GM18502 (cell line): ENCODE measurements around the gene ZNRD2.

ENCODE experiments used
- ATAC-seq: cut with Tn5 transposase; IDR thresholded peaks from one replicate; pipeline ENCODE4 v1.9.1; 2021; ENCODE audit warnings: mild to moderate bottlenecking; ENCODE audit not compliant: unreplicated experiment, poor library complexity

ZNRD2 gene

DNA sequence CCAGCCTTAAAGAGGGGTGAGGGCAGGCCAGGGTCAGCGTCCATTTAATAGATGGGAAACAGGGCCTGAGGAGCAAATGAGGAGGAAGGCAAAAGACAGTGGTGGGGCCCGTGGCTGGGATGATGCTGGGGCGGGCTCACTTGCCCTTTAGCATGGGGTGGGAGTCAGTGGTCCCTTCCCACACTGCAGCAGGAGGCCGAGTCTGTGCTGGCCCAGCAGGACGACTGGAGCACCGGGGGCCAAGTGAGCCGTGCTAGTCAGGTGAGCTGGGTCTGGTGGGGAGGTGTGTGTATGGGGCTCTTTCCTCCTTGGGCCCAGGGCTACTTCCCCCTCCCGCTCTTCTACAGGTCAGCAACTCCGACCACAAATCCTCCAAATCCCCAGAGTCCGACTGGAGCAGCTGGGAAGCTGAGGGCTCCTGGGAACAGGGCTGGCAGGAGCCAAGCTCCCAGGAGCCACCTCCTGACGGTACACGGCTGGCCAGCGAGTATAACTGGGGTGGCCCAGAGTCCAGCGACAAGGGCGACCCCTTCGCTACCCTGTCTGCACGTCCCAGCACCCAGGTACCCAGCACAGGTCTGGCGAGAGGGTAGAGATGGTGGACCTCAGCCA, 32.6 kb upstream of the ZNRD2 start:
- no peak for ATAC-seq

DNA sequence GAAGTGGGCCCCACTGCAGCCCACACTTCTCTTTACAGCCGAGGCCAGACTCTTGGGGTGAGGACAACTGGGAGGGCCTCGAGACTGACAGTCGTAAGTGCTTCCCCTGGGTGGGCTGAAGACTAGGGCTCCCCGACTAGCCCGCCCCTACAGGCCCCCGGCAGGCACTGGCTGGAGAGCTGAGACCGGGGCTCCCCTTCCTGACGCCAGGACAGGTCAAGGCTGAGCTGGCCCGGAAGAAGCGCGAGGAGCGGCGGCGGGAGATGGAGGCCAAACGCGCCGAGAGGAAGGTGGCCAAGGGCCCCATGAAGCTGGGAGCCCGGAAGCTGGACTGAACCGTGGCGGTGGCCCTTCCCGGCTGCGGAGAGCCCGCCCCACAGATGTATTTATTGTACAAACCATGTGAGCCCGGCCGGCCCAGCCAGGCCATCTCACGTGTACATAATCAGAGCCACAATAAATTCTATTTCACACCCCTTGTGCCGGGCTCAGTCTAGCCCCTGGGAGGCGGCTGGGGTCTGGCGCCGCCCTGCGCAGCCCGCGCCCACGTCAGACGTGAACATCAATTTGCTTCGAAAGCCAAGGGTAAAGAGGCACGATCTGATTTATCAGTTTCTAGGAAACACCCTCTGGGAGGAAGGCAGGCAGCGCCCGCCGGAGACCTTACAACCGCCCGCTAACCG, 31.9 kb upstream of the ZNRD2 start:
- no peak for ATAC-seq

DNA sequence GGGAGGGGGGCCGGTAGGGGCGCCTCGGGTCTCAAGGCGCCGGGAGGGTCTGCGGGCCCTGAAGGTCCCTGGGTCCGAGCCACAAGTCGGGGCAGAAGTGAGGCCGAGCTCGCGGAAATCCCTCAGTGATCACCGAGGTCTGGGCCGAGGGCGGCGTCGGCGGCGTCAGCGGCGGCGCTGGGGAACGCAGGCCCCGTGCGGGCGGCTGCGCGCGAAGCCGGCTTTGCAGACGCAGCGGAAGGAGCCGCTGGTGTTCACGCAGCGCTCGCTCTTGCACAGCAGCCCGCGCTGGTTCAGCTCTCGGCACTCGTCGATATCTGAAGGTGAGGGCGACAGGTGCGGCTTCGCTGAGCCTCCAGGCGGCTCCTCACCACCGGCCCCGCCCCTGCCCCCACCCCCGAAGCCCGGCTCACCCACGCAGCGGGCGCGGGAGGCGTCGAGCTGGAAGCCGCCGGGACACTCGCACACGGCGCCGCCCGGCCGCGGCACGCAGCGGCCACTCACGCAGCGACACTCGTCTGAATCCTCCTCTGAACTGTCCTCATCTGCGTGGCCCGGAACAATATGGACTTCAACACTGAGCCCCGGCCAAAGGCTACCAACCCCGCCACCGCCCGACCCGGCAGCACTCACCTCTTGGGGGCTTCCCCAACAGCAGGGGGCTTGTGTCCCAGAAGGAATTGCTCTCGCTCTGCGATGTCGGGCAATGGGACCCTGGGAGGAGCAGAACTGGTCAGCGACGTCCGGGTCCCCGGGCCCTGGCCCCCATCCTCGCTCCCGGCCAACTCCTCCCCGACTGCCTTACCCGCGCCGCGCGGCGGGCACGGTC, 31.1 kb upstream of the ZNRD2 start:
- ATAC-seq = no peak

DNA sequence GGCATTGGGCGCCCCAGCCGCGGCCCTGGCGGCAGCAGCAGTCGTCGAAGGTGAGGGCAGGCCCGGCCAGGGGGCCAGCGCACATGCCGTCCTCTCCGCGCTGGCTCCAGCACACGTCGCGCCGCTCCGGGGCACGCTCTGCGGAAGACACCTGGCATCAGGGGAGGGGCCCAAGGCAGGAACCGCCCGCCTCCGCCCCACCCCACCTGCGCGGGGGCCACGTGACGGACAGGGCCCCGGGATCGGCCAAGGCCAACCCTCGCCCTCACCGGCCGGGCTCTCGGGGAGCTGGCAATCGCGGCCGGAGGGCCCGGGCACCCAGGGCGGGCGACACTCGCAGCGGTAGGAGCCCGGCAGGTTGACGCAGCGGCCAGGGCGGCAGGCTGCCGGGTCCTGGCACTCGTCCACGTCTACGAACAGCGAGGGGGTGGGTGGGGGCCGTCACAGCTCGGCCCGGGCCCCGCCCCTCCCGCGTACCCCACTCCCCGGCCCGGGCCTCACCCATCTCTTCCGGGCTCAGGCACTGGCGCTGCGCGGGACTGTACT, 30.5 kb upstream of the ZNRD2 start:
- peak; percentile 47 for ATAC-seq

DNA sequence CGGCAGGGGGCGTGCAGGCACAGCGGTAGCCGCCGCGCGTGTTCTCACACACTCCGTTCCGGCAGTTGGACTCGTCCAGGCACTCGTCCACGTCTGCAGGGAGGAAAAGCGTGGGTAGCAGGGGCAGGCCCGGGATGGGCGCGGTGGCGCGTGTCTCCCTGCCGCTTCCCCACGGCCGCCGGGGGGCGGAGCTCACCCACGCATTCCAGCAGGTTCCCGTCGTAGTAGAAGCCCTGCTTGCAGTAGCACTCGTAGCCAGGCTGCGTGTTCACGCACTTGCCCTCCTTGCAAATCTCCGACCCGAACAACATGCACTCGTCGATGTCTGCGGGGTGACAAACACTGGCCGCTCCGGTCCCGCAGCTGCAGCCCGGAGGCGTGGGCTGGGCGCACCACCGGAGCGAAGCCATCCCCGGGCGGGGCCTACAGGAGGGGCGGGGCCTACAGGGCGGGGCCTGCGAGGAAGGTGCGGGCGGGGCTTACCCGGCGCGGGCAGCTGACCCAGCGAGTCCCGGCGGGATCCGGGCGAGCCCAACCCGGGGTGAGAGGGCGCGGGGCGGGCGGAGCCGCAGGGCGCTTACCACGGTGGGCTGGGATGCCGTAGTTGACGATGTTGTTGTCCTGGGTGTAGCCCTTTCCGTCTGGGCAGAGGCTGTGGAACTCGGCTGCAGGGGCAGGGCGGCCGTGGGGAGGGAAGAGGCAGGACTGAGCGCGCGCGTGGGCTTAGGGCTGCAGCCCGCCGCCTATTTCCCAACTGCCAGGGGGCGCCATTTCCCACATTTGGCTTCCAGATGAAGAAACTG, 29.8 kb upstream of the ZNRD2 start:
- ATAC-seq = peak; percentile 74

DNA sequence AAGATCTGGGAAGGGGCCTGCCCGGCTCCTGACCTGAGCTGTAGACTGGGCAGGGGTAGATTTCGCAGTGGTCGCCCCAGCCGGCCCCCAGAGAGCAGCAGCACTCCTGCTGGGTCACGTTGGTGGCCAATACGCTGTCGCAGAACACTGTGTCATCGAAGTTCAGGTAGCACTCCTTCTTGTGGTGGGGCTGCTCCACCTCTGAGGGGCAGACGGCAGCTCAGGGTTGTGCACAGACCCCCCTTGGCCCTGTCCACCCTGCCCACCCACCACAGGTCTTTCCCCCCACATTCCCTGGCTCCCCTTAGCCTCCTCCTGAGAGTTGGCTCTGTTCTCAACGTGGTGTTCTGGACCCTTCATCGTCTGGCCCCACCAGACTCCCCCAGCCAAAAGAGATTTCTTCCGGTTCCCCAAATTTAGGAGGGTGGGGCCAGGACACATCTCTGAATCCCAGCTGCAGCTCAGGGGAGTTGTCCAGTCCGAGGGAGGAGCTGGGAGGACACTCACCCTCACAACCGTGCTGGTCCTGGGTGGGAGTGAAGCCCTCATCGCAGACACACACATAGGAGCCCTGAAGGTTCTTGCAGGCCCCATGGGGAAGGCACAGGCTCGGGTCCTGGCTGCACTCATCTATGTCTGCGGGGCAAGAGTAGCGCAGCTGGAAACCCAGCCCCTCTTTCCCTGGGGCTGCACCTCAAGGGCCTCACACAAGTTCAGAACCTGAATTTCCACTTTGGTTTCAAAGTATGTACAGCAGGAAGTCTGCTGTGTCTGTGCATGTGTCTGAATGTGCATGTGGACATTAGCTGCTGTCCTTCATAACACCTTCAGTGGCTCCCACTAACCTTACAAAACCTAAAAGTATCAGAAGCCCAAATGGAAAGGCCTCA, 28.9 kb upstream of the ZNRD2 start:
- ATAC-seq = no peak

DNA sequence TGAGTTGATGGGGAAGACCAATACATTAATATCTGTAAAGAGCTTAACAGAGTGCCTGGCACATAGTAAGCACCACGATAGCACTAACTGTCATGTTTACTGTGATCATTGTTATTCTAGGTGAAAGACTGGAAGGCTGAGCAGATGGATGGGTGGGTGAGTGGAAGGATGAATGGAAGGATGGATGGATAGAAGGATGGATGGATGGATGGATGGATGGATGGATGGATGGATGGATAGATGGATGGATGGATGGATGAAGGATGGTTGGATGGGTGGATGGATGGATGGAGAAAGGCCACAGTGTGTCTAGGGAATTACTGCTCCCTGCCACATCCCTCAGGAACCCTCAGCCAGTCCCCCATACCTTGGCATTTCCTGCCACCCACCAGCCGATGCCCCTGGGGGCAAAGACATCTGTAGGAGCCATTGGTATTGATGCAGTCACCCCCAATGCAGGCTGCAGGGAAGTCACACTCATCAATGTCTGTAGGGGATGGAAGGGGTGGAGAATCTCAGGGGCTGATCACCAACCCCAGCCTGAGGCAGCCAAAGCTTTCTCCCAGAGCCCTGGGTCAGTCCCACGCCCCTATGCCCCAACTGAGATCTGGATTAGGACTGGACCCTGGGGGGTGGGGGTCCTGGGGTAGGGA, 27.4 kb upstream of the ZNRD2 start:
- ATAC-seq = no peak

DNA sequence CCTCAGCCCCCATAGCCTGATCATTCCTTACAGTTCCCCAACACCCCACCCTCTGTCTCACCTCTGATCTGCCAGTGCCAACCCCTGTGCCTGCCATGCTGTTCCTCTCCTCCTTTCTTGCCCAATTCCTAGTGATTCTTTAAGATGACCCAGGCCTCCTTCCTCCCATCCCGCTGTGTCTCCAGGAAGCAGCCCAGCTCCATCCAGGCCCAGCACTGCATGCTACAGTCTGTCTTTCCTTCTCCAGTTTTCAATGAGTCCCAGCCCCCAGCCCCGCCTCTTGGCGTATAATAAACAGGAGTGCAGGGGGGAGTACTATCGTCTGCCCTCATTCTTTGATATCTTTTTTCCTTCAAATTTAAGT, 24.4 kb upstream of the ZNRD2 start:
- no peak for ATAC-seq

DNA sequence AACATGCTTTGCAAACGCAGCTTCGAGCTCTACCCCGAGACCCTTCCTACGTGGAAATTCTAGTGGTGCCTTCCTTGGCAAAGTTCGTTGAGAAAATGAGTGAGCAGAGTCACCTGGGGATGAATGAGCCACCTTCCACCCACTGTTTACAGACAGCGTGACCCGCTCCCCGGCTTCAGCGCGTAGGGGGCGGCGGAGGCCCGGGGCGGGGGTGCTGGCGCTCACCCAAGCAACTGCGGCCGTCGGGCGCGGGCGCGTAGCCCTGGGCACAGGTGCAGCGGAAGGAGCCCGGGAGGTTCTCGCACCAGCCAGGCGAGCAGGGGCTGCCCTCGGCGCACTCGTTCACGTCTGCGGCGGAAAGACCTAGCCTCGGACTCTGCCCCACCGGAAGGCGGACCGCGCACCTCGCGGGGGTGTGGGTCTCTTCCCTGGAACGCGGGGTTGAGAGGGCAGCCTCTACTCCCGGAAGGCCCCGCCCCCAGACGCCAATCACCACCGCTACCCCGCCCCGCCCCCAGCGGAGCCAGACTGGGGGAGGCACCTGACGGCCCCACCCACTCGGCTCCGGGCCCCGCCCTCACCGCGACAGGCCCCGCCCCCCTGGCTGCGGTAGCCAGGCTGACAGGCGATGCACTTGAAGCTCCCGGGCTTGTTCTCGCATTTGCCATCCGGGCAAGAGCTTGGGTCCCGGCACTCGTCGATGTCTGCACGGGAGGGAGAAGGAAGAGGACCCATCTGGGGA, 23.9 kb upstream of the ZNRD2 start:
- ATAC-seq = peak; percentile 68

DNA sequence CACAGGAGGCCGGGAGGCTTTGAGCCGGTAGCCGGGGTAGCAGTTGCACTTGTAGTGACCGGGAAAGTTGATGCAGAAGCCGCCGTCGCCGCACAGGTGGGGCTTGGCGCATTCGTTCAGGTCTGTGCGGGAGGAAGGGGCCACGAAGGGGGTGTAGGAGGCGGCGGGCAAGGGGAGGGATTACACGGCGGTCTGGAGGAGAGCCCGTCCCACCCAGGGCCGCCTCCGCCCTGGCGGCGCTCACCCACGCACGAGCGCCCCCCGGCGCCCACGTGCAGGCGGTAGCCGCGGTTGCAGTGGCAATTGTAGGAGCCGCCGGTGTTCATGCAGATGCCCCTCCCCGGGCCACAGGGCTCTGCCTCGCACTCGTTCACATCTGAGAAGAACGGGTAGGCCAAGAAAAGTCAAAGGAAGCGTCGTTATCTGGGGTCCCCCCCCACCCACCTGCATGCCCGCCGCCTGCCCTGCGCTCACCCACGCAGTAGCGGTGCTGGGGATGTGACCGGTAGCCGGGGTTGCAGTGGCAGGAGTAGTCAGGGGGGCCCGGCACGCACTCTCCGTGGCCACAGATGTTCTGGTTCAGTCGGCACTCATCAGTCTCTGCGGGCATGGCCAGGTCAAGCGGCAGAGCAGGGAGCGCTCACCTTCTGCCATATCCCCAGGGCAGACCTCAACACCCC, 22.7 kb upstream of the ZNRD2 start:
- ATAC-seq = no peak

DNA sequence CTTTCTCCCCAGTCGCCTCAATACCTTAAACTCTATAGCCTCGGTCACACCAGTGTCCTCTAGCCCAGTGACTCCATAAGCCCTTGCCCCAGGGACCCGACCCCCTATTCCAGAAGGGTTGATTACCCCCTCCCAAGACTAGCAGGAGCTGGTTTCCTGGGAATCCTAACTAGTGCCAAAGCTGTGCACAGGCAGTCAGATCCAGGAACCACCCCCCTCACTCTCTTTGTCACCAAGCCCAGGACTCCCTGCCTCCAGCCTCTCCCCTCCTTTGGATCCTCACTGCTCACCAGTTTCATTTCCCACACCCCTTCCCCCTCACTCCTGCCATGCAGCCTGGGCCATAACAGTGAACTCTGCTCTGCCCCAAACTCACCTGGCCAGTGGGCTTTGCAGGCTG, 21.9 kb upstream of the ZNRD2 start:
- no peak for ATAC-seq

DNA sequence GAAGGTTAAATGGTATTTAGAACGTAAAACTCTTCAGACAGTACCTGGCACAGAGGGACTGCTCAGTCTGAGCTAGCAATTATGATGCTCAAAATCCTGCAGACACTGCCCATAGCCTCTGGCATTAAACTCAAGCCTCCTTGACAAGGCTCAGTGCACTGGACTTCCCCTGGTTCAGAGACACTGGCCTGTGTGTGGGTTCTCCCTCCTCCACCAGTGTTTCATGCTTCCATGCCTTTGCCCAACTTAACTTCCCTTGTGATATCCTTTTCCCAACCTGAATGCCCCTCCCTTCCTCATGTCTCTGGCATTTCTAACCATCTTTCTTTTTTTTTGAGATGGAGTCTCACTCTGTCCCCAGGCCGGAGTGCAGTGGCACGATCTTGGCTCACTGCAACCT, 21.2 kb upstream of the ZNRD2 start:
- no peak for ATAC-seq

DNA sequence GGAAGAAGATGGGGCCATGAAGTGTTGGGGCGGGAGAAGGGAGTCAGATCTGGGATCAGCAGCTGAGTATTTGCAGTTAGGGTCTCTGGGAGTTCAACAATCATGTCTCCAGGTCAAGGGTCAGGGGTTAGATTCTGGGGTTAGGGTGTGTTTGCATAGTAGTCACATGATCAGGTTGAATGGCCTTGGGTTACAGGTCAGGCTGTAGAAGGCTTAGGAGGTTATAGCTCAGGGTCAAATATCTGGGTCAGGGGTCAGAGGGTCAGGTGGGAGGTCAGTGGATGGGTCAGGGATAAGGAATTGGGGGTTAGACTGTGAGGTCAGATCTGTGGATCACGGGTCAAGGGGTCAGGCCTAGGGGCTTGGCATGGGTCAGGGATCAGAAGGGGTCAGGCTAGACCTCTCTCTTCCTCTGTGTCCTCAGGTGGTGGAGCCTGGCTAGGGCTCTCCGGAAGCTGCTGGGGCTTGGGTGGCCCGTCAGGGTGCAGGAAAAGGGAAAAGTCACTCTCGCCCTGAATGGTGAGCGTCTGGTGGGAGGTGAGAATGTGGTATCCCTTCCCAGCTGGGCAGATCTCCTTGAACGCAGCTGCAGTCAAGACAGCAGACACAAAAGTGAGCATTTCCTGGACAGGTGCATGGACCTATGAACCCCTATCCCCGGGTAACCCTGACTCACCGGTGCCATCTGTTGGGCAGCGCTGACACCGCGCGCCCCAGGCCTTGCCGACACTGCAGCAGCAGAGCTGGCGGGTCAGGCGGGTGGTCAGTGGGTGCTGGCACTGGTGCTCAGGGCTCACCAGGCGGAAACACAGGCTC, 18.5 kb upstream of the ZNRD2 start:
- no peak for ATAC-seq

DNA sequence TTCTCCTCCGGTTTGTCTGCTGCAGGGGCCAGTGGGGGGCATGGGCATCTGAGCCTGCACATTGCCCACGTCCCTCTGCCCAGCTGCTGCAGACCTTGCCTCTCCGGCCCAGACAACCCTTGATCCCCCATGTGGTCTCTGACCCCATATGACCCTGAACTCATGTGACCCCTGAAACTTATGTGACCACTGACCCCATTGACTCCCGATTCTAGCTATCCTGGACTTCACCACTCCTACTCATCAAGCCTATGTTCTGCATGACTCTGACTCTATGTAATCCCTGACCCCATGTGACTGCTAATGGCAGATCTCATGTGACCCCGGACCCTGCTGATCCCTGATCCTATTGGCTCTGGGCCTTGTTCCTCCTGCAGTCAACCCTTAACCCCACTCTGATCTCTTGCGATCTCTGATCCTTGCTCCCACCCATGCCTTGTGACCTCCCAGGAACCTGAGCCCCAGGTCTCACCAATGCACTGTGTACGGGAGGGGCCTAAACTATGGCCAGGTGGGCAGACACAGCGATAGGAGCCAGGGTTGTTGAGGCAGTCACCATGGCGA, 17.8 kb upstream of the ZNRD2 start:
- no peak for ATAC-seq

DNA sequence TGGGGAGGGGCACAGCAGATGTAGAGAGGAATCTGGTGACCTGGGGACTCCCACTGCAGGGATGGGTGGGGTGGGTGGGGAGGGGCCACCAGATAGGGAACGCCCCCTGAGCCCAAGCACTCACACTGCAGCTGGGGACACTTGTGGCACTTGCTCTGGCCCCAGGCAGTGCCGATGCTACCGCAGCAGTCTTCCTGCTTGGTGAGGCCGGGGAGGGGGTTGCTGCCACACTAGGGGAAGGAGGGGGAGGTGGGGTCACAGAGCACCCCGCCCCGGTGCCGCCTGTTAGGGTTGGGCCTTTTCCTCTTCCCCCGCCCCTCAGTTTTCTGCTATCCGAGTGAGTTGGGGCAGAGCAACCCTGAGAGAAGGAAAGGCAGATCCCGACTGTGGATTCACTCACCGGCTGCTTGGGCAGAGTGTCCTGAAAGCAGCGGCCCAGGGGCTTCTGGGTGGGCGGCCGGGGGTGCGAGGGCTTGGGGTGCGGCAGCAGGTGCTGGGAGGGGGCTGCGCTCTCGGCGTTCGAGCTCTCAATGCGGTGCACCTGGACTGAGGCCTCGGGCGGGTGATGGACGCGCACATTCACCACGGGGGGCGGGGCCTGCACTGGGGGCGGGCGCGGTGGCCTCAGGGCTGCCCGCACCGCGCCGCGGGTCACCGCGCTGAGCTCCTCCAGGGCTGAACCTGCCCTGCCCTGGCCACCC, 16.8 kb upstream of the ZNRD2 start:
- ATAC-seq = no peak
